Activated B cell treated with CpG ODN at 0.5 μM for 24 hours (primary cell): ENCODE data around the gene CLCNKB. TPM values are rescaled to one million over a fixed set of nuclear protein-coding genes. Genes with fewer than 3 reads are reported as not detected.

Experiments
- ATAC-seq: fragments of 200-7000 bp; cut with Tn5 transposase; one replicate; pipeline ENCODE4 v1.10.0; 2021; ENCODE audit warnings: low read depth, mild to moderate bottlenecking, moderate library complexity
- CTCF ChIA-PET: fragments of 350-600 bp; sonication (Branson Sonifier 250); formaldehyde crosslinking; loops from one replicate; lab custom pipeline; 2021; ENCODE audit warnings: antibody characterized with exemption; lab: Charles Lee
- POLR2A ChIA-PET: fragments of 350-600 bp; sonication (Branson Sonifier 250); formaldehyde crosslinking; loops from one replicate; lab custom pipeline; 2021; ENCODE audit warnings: antibody characterized with exemption; lab: Charles Lee
- DNase-seq: peaks from one replicate; pipeline ENCODE4 v3.0.0; 2022
- H3K27ac Mint-ChIP-seq: one replicate; pipeline ENCODE4 v1.8.0; 2020; ENCODE audit warnings: mixed read lengths
- H3K27me3 Mint-ChIP-seq: one replicate; pipeline ENCODE4 v1.8.0; 2021; ENCODE audit warnings: mixed read lengths
- H3K36me3 Mint-ChIP-seq: one replicate; pipeline ENCODE4 v1.8.0; 2021; ENCODE audit warnings: low read depth, mixed read lengths
- H3K4me1 Mint-ChIP-seq: one replicate; pipeline ENCODE4 v1.8.0; 2021; ENCODE audit warnings: mixed read lengths
- H3K4me3 Mint-ChIP-seq: one replicate; pipeline ENCODE4 v1.8.0; 2020; ENCODE audit warnings: mild to moderate bottlenecking, mixed read lengths
- H3K9me3 Mint-ChIP-seq: one replicate; pipeline ENCODE4 v1.8.0; 2020; ENCODE audit warnings: mixed read lengths
- intact Hi-C: fragments of 100-400 bp; cut with micrococcal nuclease; formaldehyde crosslinking; loops from one replicate; pipeline ENCODE4 v1.15.1; 2024
- total RNA-seq: library from RNA; stranded (reverse); gene quantifications from 2 replicates; pipeline ENCODE4 v1.2.3, GENCODE V29; 2022
- TF ChIP-seq, protein P1 (sequence below): fragments of 200-600 bp; IDR thresholded peaks from one replicate; pipeline ENCODE4 v1.8.0; 2022; ENCODE audit warnings: antibody characterized with exemption, mild to moderate bottlenecking

CLCNKB gene
- total RNA-seq, 1 donor from 2014 or later = not detected

DNA sequence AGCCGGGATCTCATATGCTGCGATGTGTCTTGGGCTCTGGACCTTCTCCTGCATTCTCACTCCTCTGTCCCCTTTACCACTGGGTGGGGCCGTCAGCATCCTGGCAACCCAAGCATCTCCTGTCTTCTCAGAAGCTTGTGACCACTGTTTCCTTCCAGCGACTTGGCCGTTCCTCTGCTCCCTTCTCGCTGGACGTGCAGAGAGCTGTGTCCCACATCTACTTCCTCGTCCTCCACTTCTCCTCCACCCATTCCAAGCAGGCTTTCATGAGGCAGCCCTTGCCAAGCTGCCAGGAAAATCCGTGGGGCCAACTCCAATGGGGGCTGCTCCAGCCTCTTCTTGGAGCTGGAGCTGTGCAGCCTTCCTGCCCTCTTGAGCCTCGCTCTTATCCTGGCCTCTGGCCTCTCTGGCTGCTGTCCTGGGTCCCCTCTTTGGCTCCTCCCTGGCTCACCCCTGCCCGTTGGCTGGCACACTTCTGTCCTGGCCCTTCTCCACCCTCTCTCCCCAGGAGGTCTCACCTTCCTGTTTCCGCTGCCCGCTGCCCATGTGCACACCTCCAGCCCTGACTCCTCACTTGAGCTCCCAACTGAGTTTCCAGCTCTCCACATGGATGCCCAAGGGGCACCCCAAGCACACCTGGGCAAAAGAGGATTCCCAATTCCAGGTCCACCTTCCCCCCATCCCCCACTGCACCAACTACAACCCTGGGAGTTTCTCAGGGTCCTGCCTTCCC is 21.1 kb downstream of the CLCNKB start:
- H3K9me3 Mint-ChIP-seq = no peaks in the 10 kb centered on the region
- ATAC-seq (no peak), DNase-seq (no peak)
- no peaks in the 10 kb centered on the region for H3K4me1 Mint-ChIP-seq
- TF ChIP-seq, protein P1, sequence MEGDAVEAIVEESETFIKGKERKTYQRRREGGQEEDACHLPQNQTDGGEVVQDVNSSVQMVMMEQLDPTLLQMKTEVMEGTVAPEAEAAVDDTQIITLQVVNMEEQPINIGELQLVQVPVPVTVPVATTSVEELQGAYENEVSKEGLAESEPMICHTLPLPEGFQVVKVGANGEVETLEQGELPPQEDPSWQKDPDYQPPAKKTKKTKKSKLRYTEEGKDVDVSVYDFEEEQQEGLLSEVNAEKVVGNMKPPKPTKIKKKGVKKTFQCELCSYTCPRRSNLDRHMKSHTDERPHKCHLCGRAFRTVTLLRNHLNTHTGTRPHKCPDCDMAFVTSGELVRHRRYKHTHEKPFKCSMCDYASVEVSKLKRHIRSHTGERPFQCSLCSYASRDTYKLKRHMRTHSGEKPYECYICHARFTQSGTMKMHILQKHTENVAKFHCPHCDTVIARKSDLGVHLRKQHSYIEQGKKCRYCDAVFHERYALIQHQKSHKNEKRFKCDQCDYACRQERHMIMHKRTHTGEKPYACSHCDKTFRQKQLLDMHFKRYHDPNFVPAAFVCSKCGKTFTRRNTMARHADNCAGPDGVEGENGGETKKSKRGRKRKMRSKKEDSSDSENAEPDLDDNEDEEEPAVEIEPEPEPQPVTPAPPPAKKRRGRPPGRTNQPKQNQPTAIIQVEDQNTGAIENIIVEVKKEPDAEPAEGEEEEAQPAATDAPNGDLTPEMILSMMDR = no peak
- H3K36me3 Mint-ChIP-seq = no peaks in the 10 kb centered on the region
- ChIA-PET CTCF (no interaction called here), POLR2A (no interaction called here)
- intact Hi-C loops = no loop called here
- no peak overlapping the region for H3K27ac Mint-ChIP-seq
- H3K27me3 Mint-ChIP-seq = peaks cover 26% of the 10 kb centered on the region
- no peak overlapping the region for H3K4me3 Mint-ChIP-seq

- Mint-ChIP-seq H3K27ac (no peak overlapping the region), H3K4me3 (no peak overlapping the region), H3K9me3 (no peaks in the 10 kb centered on the region), H3K36me3 (no peaks in the 10 kb centered on the region), H3K4me1 (no peaks in the 10 kb centered on the region), H3K27me3 (peaks cover 26% of the 10 kb centered on the region)
- ChIA-PET CTCF (no interaction called here), POLR2A (no interaction called here)
- TF ChIP-seq, protein P1 = no peak
- no peak for DNase-seq
- no peak for ATAC-seq
- intact Hi-C loops = no loop called here
Measured at GRCh38 chr1:16065269-16065576, 21.6 kb downstream of the CLCNKB start.

DNA sequence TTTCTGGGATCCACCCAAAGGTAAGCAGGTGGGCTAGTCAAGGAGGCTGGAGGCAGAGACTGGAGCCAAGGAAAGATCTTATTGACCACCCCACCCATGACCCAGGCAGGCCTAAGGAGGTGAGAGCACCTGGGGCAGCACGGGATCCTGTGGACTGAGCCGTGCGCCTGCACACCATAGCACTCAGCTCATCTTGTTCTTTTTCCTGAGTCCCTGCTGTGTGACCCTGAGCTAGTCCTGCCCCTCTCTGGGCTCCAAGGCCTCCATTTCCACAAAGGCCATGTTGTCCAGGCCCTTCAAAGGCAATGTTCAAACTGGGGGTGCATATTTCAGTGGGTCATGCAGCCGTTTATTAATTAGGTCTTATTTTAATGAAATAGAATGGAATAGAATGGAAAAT is 22.7 kb downstream of the CLCNKB start:
- no peak overlapping the region for H3K27ac Mint-ChIP-seq
- peaks cover 23% of the 10 kb centered on the region for H3K27me3 Mint-ChIP-seq
- no peak overlapping the region for H3K4me3 Mint-ChIP-seq
- ChIA-PET CTCF (no interaction called here), POLR2A (no interaction called here)
- ATAC-seq (no peak), DNase-seq (no peak)
- no peaks in the 10 kb centered on the region for H3K36me3 Mint-ChIP-seq
- no peaks in the 10 kb centered on the region for H3K4me1 Mint-ChIP-seq
- intact Hi-C loops = no loop called here
- no peaks in the 10 kb centered on the region for H3K9me3 Mint-ChIP-seq
- TF ChIP-seq, protein P1 = no peak

- ATAC-seq (no peak), DNase-seq (no peak)
- Mint-ChIP-seq H3K27ac (no peak overlapping the region), H3K36me3 (no peaks in the 10 kb centered on the region), H3K27me3 (peaks cover 26% of the 10 kb centered on the region), H3K4me1 (peaks cover 2% of the 10 kb centered on the region), H3K4me3 (no peak overlapping the region), H3K9me3 (no peaks in the 10 kb centered on the region)
- TF ChIP-seq, protein P1 = no peak
- ChIA-PET CTCF (no interaction called here), POLR2A (no interaction called here)
- intact Hi-C loops = no loop called here
Measured at GRCh38 chr1:16067127-16067768, 23.7 kb downstream of the CLCNKB start.

DNA sequence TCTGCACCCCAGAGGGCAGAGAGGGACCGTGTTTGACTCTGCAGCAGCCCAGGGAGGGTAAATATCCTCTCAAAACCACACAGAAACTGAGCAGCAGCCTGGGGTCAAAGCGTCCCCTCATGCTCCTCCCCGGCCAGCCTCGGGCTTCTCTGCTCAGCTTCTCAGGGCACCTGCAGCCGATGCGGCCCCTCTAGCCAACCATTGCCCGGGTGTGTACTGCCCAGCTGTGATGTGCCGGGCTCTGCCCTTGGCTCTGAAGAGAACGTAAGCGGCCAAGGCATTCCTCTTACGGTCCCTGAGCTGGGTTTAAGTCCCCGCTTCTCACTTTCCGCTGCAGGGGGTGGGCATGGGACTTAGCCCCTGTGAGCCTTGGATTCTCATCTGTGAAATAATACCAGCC is 24.4 kb downstream of the CLCNKB start:
- Mint-ChIP-seq H3K9me3 (no peaks in the 10 kb centered on the region), H3K36me3 (no peaks in the 10 kb centered on the region), H3K4me1 (peaks cover 2% of the 10 kb centered on the region), H3K27ac (no peak overlapping the region), H3K27me3 (peaks cover 26% of the 10 kb centered on the region), H3K4me3 (no peak overlapping the region)
- intact Hi-C loops = no loop called here
- ATAC-seq (no peak), DNase-seq (no peak)
- ChIA-PET CTCF (no interaction called here), POLR2A (interaction anchor here (0.6 kb wide), 1 partner anchor 131 kb away, joined by 9 read pairs; no protein-coding TSS in a partner anchor)
- TF ChIP-seq, protein P1 = no peak
